Measurements from ENCODE around the gene IL10RA. TPM values are rescaled to one million over a fixed set of nuclear protein-coding genes. Genes with fewer than 3 reads are reported as not detected.
A peak's percentile ranks its signal among the peaks of the same experiment; 100 is the strongest.

IL10RA gene
- total RNA-seq, 6 experiments from 2014 or later, result 4.9 to 17.9 (median 7.4) TPM

- no peak for ATAC-seq
- Histone ChIP-seq H3K4me3 (no peak overlapping the region), H3K9me3 (no peaks in the 10 kb centered on the region), H3K27me3 (no peaks in the 10 kb centered on the region), H3K27ac (peak overlapping the region in 1 of 3 donors; percentile 29), H3K4me1 (peaks cover 0 to 10% (median 0%) of the 10 kb centered on the region in 4 donors), H3K36me3 (no peaks in the 10 kb centered on the region)
- DNase-seq, result no peak
- TF ChIP-seq POLR2A (IDR thresholded peaks at IDR 0.05), result no peak
- no peak for TF ChIP-seq CTCF (IDR thresholded peaks at IDR 0.05)
- WGBS (ENCODE audit: insufficient coverage, low coverage, low lambda C conversion rate, missing lambda C conversion rate), result 57% methylated on average over 4 of the region's 4 CpGs
- intact Hi-C loops (cut with DNase I), result no loop called here
Measured at GRCh38 chr11:118008271-118008911, 22.2 kb downstream of the IL10RA start.

- Histone ChIP-seq H3K27ac (peak overlapping the region in 2 of 3 donors; percentile 37 to 60), H3K36me3 (no peaks in the 10 kb centered on the region), H3K9me3 (no peaks in the 10 kb centered on the region), H3K27me3 (no peaks in the 10 kb centered on the region), H3K4me3 (no peak overlapping the region), H3K4me1 (peaks cover 0 to 10% (median 0%) of the 10 kb centered on the region in 4 donors)
- no peak for ATAC-seq
- WGBS (ENCODE audit: insufficient coverage, low coverage, low lambda C conversion rate, missing lambda C conversion rate), result 60% methylated on average over 6 of the region's 9 CpGs
- TF ChIP-seq POLR2A (IDR thresholded peaks at IDR 0.05), result no peak
- TF ChIP-seq CTCF (IDR thresholded peaks at IDR 0.05), result no peak
- intact Hi-C loops (cut with DNase I), result no loop called here
- no peak for DNase-seq
Measured at GRCh38 chr11:118009864-118010737, 23.9 kb downstream of the IL10RA start.

- 38% methylated on average over 9 of the region's 21 CpGs for WGBS (ENCODE audit: insufficient coverage, low coverage, low lambda C conversion rate, missing lambda C conversion rate)
- intact Hi-C loops (cut with DNase I), result no loop called here
- Histone ChIP-seq H3K9me3 (no peaks in the 10 kb centered on the region), H3K36me3 (no peaks in the 10 kb centered on the region), H3K4me1 (peaks cover 0 to 10% (median 0%) of the 10 kb centered on the region in 4 donors), H3K4me3 (no peak overlapping the region), H3K27me3 (no peaks in the 10 kb centered on the region), H3K27ac (peak overlapping the region in 2 of 3 donors; percentile 37 to 60)
- TF ChIP-seq POLR2A (IDR thresholded peaks at IDR 0.05) (no peak), CTCF (IDR thresholded peaks at IDR 0.05) (no peak)
- DNase-seq (peak in 2 of 3 donors; percentile 61 to 76), ATAC-seq (peak; percentile 63 to 69 (median 68))
Measured at GRCh38 chr11:118010738-118011461, 24.7 kb downstream of the IL10RA start.

GRCh38 chr11:118012083-118012669 lies 26.0 kb downstream of the IL10RA start:
- ATAC-seq (peak; percentile 37 to 53 (median 44)), DNase-seq (no peak)
- Histone ChIP-seq H3K27me3 (no peaks in the 10 kb centered on the region), H3K36me3 (no peaks in the 10 kb centered on the region), H3K4me3 (no peak overlapping the region), H3K9me3 (no peaks in the 10 kb centered on the region), H3K4me1 (peaks cover 0 to 10% (median 0%) of the 10 kb centered on the region in 4 donors), H3K27ac (peak overlapping the region in 2 of 3 donors; percentile 10 to 29)
- 43% methylated on average over 4 of the region's 7 CpGs for WGBS (ENCODE audit: insufficient coverage, low coverage, low lambda C conversion rate, missing lambda C conversion rate)
- no peak for TF ChIP-seq POLR2A (IDR thresholded peaks at IDR 0.05)
- intact Hi-C loops (cut with DNase I), result no loop called here
